HG03565 (cell line): ENCODE data around the gene FAM53C.
"Not testable (repeated sequence)": the region's sequence is repeated elsewhere in the genome, so short reads cannot be mapped to it uniquely, and the experiment has no call there.

Source experiments
- ATAC-seq: cut with Tn5 transposase; IDR thresholded peaks from one replicate; pipeline ENCODE4 v1.9.1; 2021; ENCODE audit warnings: mild to moderate bottlenecking, moderate library complexity; ENCODE audit not compliant: unreplicated experiment

FAM53C gene

GRCh38 chr5:138389332-138389731 lies 51.3 kb downstream of the FAM53C start:
- no peak for ATAC-seq

- not testable (repeated sequence) for ATAC-seq
Observed at GRCh38 chr5:138389911-138390310, 51.8 kb downstream of the FAM53C start.

GRCh38 chr5:138391859-138392386 lies 53.9 kb downstream of the FAM53C start:
- no peak for ATAC-seq
